Spinal cord (tissue), 10 donors: ENCODE results near the gene UQCC5. TPM values are rescaled to one million over a fixed set of nuclear protein-coding genes. Genes with fewer than 3 reads are reported as not detected.

Experiments used
- DNase-seq, 6 donors: peaks; one replicate each; pipeline versions ENCODE4 v3.0.0 to v3.0.0-alpha.2; 2013 to 2015; ENCODE audit warnings: low spot score in 6 of 6, low read depth in 4 of 6
- H3K27ac ChIP-seq: one replicate; pipeline ENCODE4 v1.5.1; 2013; ENCODE audit warnings: low read depth, low read length, control low read depth
- H3K27me3 ChIP-seq: one replicate; pipeline ENCODE4 v1.6.1; 2013; ENCODE audit warnings: low read length; ENCODE audit not compliant: control insufficient read depth, insufficient read depth
- H3K36me3 ChIP-seq: one replicate; pipeline ENCODE4 v1.6.1; 2013; ENCODE audit warnings: low read length; ENCODE audit not compliant: control insufficient read depth, insufficient read depth
- H3K4me1 ChIP-seq: one replicate; pipeline ENCODE4 v1.6.1; 2013; ENCODE audit warnings: low read length; ENCODE audit not compliant: control insufficient read depth, insufficient read depth
- H3K4me3 ChIP-seq: one replicate; pipeline ENCODE4 v1.5.1; 2013; ENCODE audit warnings: low read depth, low read length, control low read depth
- H3K9me3 ChIP-seq: one replicate; pipeline ENCODE4 v1.6.1; 2013; ENCODE audit warnings: low read length; ENCODE audit not compliant: control insufficient read depth, insufficient read depth
- WGBS: methylation state at CpG from one replicate; pipeline ENCODE4 v1.1.5; 2013; ENCODE audit warnings: missing lambda C conversion rate; ENCODE audit not compliant: insufficient coverage; 5-methylcytosine and 5-hydroxymethylcytosine counted together
- polyA plus RNA-seq, 2 donors: library from polyadenylated mRNA; unstranded; fragments of 120-200 nt; gene quantifications; one replicate each; pipeline ENCODE4 v1.2.1, GENCODE V29; 2013; ENCODE audit not compliant: insufficient read length in 2 of 2
- total RNA-seq, 2 donors: library from RNA; depleted of rRNA in 1 of 2; stranded (reverse); fragments of 120-200 nt in 1 of 2; fragments of >200 nt in 1 of 2; gene quantifications; one replicate each; pipeline versions ENCODE4 v1.2.3 to v1.2.4, GENCODE V29; 2013 to 2014
- donor health status: healthy.

Gene UQCC5
- total and polyA plus RNA-seq, 4 donors, result 2.8 to 21.9 (median 20.8) TPM

DNA sequence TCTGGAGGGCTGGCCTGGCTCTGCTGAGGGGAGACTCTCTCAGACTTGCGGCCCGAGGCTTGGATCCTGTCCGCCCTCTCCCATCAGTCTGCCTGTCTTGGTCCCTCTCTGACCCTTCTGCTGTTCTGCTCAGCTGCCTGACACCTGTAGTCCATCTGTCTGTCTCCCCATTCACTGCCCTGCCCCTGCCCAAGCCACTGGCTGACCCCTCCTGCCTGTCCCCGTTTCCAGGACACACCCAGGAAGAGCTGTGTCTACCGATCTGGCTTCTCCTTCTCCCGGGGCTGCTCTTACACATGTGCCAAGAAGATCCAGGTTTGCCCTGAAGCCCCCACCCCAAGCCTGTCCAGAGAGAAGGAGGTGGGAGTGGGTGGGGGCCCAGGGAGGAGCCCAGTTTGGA is 21.2 kb upstream of the UQCC5 start:
- Histone ChIP-seq H3K36me3 (peaks cover 8% of the 10 kb centered on the region), H3K4me1 (peaks cover 13% of the 10 kb centered on the region), H3K27me3 (no peaks in the 10 kb centered on the region), H3K9me3 (no peaks in the 10 kb centered on the region), H3K27ac (no peak overlapping the region), H3K4me3 (no peak overlapping the region)
- 60% methylated on average over 4 of the region's 6 CpGs for WGBS
- DNase-seq, result no peak

DNA sequence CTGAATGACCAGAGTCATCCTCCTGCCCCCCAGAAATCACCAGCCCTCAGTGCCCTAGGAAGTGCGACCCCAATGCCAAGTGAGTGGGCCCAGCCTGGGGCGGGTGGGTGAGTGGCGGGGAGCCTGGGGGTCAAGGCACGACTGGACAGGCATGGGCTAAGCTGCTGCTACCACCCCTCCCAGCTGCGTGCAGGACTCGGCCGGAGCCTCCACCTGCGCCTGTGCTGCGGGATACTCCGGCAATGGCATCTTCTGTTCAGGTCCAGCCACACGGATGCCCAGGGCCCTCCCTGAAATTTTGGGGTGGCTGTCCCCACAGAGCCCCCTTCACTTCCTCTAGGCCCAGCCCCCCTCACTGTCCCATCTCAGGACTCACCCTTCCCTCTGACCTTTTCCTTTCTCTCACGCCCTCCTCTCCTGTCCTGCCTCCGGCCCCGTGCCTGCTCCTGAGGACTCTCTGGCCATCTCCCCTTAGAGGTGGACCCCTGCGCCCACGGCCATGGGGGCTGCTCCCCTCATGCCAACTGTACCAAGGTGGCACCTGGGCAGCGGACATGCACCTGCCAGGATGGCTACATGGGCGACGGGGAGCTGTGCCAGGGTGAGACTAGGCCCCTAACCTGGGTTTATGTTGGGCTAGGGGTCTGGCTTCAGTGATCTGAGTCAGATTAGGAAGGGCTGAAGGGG is 19.8 kb upstream of the UQCC5 start:
- WGBS, result 91% methylated on average over 19 of the region's 19 CpGs

DNA sequence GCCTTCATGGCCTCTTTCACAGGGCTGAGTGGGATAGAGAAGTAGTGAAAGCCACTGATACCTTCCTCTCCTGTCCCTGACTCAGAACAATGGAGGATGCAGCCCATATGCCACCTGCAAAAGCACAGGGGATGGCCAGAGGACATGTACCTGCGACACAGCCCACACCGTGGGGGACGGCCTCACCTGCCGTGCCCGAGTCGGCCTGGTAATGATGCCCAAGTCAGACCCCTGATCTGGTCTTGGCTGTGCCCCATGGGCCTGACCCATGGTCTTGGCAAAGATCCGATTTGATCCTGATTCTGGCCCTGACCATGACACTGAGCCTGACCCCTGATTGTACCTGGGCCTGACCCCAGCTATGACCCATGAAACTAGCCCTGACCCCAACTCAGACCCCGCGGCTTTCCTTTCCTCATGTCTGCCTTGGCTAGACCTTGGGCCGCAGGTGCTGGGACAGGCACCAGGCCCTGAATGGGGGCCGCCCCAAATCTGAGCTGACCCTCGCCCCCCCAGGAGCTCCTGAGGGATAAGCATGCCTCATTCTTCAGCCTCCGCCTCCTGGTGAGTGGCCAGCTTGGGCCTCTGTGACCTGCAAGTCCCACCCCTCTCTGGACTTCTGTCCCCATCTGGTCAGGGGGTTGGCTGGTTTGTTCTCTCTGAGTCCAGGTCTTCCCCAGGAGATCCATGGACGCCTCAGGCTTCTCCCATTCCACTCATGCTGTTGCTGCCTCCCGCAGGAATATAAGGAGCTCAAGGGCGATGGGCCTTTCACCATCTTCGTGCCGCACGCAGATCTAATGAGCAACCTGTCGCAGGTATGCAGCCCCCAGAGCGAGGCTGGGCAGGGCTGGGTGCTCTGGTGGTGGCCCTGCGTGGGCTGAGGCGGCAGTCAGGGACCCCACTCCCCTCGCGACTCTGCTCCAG is 18.3 kb upstream of the UQCC5 start:
- WGBS, result 69% methylated on average over 23 of the region's 25 CpGs
- peak overlapping the region; percentile 24 for H3K4me3 ChIP-seq
- no peaks in the 10 kb centered on the region for H3K27me3 ChIP-seq
- peaks cover 13% of the 10 kb centered on the region for H3K4me1 ChIP-seq
- no peak overlapping the region for H3K27ac ChIP-seq
- H3K36me3 ChIP-seq, result peaks cover 35% of the 10 kb centered on the region
- no peaks in the 10 kb centered on the region for H3K9me3 ChIP-seq
- no peak for DNase-seq

More for the DNA sequence above, 19.8 kb upstream of the UQCC5 start:
- no peaks in the 10 kb centered on the region for H3K9me3 ChIP-seq
- peaks cover 21% of the 10 kb centered on the region for H3K36me3 ChIP-seq
- DNase-seq, result no peak
- no peaks in the 10 kb centered on the region for H3K27me3 ChIP-seq
- H3K27ac ChIP-seq, result no peak overlapping the region
- peaks cover 13% of the 10 kb centered on the region for H3K4me1 ChIP-seq
- no peak overlapping the region for H3K4me3 ChIP-seq

DNA sequence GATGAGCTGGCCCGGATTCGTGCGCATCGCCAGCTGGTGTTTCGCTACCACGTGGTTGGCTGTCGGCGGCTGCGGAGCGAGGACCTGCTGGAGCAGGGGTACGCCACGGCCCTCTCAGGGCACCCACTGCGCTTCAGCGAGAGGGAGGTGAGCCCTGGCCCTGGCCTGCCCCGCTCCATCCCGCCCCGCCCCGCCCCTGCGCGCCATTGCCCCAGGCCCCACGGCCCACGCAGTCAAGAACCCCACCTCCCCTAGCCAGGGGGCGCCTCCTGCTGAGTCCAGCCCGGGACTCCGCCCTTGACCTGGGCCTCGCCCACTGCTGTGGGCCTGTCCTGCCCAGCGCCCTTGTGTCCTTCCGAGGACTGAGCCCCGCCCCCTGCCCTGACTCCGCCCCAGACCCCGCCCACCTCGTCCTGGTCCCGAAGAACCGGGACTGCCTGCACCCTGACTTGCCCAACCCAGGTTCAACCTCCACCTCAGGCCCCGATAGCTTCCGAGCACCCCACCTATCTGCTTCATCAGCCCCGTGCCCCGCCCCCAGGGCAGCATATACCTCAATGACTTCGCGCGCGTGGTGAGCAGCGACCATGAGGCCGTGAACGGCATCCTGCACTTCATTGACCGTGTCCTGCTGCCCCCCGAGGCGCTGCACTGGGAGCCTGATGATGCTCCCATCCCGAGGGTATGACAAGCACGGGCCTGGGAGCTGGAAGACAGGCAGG is 17.5 kb upstream of the UQCC5 start:
- peaks cover 44% of the 10 kb centered on the region for H3K36me3 ChIP-seq
- peak overlapping the region; percentile 24 for H3K4me3 ChIP-seq
- no peaks in the 10 kb centered on the region for H3K27me3 ChIP-seq
- peak in 2 of 6 donors; percentile 58 for DNase-seq
- H3K4me1 ChIP-seq, result peaks cover 13% of the 10 kb centered on the region
- 22% methylated on average over 43 of the region's 50 CpGs for WGBS
- H3K27ac ChIP-seq, result no peak overlapping the region
- no peaks in the 10 kb centered on the region for H3K9me3 ChIP-seq

DNA sequence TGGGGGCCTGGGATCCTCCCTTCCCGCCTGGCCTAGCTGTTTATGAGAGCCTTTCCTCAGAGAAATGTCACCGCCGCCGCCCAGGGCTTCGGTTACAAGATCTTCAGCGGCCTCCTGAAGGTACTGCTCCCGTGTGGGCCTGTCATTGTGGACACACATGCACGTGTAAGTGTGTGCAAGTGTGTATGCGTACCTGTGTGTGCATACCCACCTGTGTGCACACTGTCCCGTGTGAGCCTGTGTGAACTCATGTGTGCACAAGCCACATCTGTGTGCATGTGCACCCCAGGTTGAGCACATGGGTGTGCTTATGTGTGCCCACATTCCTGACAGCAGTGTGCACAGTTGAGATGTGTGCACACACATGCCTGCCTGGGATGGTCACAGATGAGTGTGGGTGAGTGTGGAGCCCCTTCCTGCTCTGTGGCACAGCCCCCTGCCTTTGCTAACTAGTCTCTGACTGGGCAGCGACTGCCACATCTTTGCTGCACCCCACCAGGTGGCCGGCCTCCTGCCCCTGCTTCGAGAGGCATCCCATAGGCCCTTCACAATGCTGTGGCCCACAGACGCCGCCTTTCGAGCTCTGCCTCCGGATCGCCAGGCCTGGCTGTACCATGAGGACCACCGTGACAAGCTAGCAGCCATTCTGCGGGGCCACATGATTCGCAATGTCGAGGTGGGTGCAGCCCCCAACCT is 16.8 kb upstream of the UQCC5 start:
- H3K27ac ChIP-seq, result no peak overlapping the region
- DNase-seq, result no peak
- H3K4me1 ChIP-seq, result peaks cover 15% of the 10 kb centered on the region
- H3K9me3 ChIP-seq, result no peaks in the 10 kb centered on the region
- peaks cover 49% of the 10 kb centered on the region for H3K36me3 ChIP-seq
- 82% methylated on average over 22 of the region's 22 CpGs for WGBS
- H3K27me3 ChIP-seq, result no peaks in the 10 kb centered on the region
- no peak overlapping the region for H3K4me3 ChIP-seq

DNA sequence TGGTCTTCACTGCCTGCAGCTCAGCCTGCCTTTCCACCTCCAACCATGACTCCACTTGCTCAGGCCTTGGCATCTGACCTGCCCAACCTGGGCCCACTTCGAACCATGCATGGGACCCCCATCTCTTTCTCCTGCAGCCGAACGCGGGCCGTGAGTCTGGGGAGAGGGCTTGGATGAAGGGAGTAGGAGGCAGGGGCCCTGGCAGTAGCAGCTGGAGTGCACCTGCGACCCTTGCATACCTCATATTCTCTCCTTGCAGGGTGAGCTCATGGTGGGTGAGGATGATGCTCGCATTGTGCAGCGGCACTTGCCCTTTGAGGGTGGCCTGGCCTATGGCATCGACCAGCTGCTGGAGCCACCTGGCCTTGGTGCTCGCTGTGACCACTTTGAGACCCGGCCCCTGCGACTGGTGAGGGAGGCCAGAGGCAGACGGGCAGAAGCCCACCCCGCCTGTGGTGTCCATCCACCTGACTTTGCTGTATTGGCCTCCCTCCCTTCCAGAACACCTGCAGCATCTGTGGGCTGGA is 16.2 kb upstream of the UQCC5 start:
- no peak for DNase-seq
- H3K4me3 ChIP-seq, result no peak overlapping the region
- 88% methylated on average over 9 of the region's 14 CpGs for WGBS
- no peaks in the 10 kb centered on the region for H3K27me3 ChIP-seq
- peaks cover 18% of the 10 kb centered on the region for H3K4me1 ChIP-seq
- H3K27ac ChIP-seq, result no peak overlapping the region
- no peaks in the 10 kb centered on the region for H3K9me3 ChIP-seq
- peaks cover 54% of the 10 kb centered on the region for H3K36me3 ChIP-seq

DNA sequence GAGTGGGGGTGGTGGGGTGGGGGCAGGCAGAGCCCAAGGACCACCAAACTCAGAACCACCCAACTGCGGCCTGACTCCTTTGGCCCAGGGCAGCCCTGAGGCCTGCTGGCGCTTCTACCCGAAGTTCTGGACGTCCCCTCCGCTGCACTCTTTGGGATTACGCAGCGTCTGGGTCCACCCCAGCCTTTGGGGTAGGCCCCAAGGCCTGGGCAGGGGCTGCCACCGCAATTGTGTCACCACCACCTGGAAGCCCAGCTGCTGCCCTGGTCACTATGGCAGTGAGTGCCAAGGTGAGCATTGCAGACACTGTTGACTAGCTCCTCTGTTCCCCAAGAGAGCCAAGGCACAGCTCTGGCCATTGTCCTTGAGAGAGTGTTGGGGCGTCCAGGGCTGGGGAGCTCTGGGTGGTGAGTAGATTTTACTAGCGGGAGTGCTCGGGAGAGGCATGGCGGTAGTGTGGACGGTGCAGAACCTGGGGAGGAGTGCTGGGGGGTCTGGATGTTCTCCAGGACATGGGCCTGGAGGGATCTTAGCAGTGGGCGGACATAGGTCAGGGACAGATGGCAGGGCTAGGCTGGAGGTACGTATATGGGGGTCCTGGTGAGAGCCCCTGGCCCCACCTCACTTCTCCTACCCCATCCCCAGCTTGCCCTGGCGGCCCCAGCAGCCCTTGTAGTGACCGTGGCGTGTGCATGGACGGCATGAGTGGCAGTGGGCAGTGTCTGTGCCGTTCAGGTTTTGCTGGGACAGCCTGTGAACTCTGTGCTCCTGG is 15.5 kb upstream of the UQCC5 start:
- H3K4me3 ChIP-seq, result no peak overlapping the region

DNA sequence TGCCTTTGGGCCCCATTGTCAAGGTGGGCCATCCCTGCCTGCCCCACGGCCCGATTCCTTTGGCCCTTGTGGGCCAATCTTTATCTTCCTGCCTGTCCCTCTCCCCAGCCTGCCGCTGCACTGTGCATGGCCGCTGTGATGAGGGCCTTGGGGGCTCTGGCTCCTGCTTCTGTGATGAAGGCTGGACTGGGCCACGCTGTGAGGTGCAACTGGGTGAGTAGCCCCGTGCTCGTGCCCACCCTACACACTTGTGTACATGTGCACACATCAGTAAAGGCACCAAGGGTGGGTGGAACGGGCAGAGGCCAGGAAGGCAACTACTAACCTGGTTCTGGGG is 14.9 kb upstream of the UQCC5 start:
- no peak for DNase-seq
- Histone ChIP-seq H3K9me3 (no peaks in the 10 kb centered on the region), H3K4me1 (peaks cover 31% of the 10 kb centered on the region), H3K4me3 (no peak overlapping the region), H3K27ac (no peak overlapping the region), H3K36me3 (peaks cover 66% of the 10 kb centered on the region), H3K27me3 (no peaks in the 10 kb centered on the region)
- WGBS, result 92% methylated on average over 6 of the region's 8 CpGs

More for the DNA sequence above, 15.5 kb upstream of the UQCC5 start:
- Histone ChIP-seq H3K27me3 (no peaks in the 10 kb centered on the region), H3K9me3 (no peaks in the 10 kb centered on the region), H3K36me3 (peaks cover 61% of the 10 kb centered on the region), H3K4me1 (peaks cover 25% of the 10 kb centered on the region), H3K27ac (no peak overlapping the region)
- no peak for DNase-seq
- WGBS, result 91% methylated on average over 20 of the region's 20 CpGs
